SK-N-SH (cell line): Measurements from ENCODE around the gene TCF3. TPM values are rescaled to one million over a fixed set of nuclear protein-coding genes. Genes with fewer than 3 reads are reported as not detected.

Experiments
- CTCF ChIA-PET: fragments of 300-600, 350-600 bp; formaldehyde crosslinking; extraction: SDS; loops from one replicate; lab custom pipeline; 2021; lab: Yijun Ruan, JAX
- POLR2A ChIA-PET: fragments of 350-600 bp; sonication (Branson Sonifier 250); formaldehyde crosslinking; extraction: SDS; loops from one replicate; lab custom pipeline; 2020; ENCODE audit warnings: antibody characterized with exemption, inconsistent platforms; lab: Yijun Ruan, JAX
- DNase-seq: peaks from one replicate; pipeline ENCODE4 v3.0.0; 2012
- H2AFZ ChIP-seq: fragments of 200-600 bp; sonication (generic); 2 replicates; pipeline ENCODE4 v1.8.1; 2016; ENCODE audit warnings: antibody characterized with exemption, mild to moderate bottlenecking, low read depth
- H3F3A ChIP-seq: fragments of 200-600 bp; sonication (generic); replicated peaks from 2 replicates; pipeline ENCODE3; 2016; ENCODE audit warnings: antibody characterized with exemption, mild to moderate bottlenecking; ENCODE audit not compliant: insufficient read depth
- H3K27ac ChIP-seq, 2 experiments: fragments of 200-500 bp in 1 of 2; fragments of 200-600 bp in 1 of 2; sonication (Bioruptor generic) in 1 of 2; sonication (generic), shearing (Covaris generic) in 1 of 2; 2 replicates each; pipeline versions ENCODE4 v1.5.1 to v1.6.1; 2014 to 2016; ENCODE audit warnings: low read depth in 2 of 2, inconsistent platforms in 1 of 2, low read length in 1 of 2, mild to moderate bottlenecking in 1 of 2, mixed read lengths in 1 of 2
- H3K27me3 ChIP-seq: fragments of 200-600 bp; sonication (generic), shearing (Covaris generic); 2 replicates; pipeline ENCODE4 v1.6.1; 2016; ENCODE audit warnings: mixed run types; ENCODE audit not compliant: insufficient read depth
- H3K36me3 ChIP-seq, 2 experiments: fragments of 200-500 bp in 1 of 2; fragments of 200-600 bp in 1 of 2; sonication (Bioruptor generic) in 1 of 2; sonication (generic) in 1 of 2; replicated peaks in 1 of 2; 2 replicates each; pipeline versions ENCODE3 to v1.5.1; 2014 to 2016; ENCODE audit warnings: low read length in 1 of 2, mild to moderate bottlenecking in 1 of 2; ENCODE audit not compliant: insufficient read depth in 2 of 2, control insufficient read depth in 1 of 2
- H3K4me1 ChIP-seq, 2 experiments: fragments of 200-500 bp in 1 of 2; fragments of 200-600 bp in 1 of 2; sonication (Bioruptor generic) in 1 of 2; sonication (generic), shearing (Covaris generic) in 1 of 2; 2 replicates each; pipeline versions ENCODE4 v1.5.1 to v1.6.1; 2014 to 2016; ENCODE audit warnings: low read depth in 1 of 2, low read length in 1 of 2, mixed run types in 1 of 2; ENCODE audit not compliant: insufficient read depth in 2 of 2, control insufficient read depth in 1 of 2
- H3K4me2 ChIP-seq: fragments of 200-600 bp; sonication (generic), shearing (Covaris generic); 2 replicates; pipeline ENCODE4 v1.6.1; 2017; ENCODE audit warnings: mixed run types
- H3K4me3 ChIP-seq, 2 experiments: fragments of 200-500 bp in 1 of 2; fragments of 200-600 bp in 1 of 2; sonication (Bioruptor generic) in 1 of 2; sonication (generic), shearing (Covaris generic) in 1 of 2; 2 replicates each; pipeline versions ENCODE4 v1.5.1 to v1.8.1; 2014 to 2016; ENCODE audit warnings: low read depth in 2 of 2, inconsistent platforms in 1 of 2, low read length in 1 of 2, mild to moderate bottlenecking in 1 of 2, mixed read lengths in 1 of 2, moderate library complexity in 1 of 2
- H3K79me2 ChIP-seq: fragments of 200-600 bp; sonication (generic); 2 replicates; pipeline ENCODE4 v1.8.1; 2017; ENCODE audit warnings: mild to moderate bottlenecking; ENCODE audit not compliant: insufficient read depth
- H3K9ac ChIP-seq: fragments of 200-600 bp; sonication (generic); 2 replicates; pipeline ENCODE4 v1.6.1; 2017; ENCODE audit warnings: mixed run types
- H3K9me2 ChIP-seq: fragments of 200-600 bp; sonication (generic); 2 replicates; pipeline ENCODE4 v1.6.1; 2017; ENCODE audit warnings: mixed run types
- H3K9me3 ChIP-seq: fragments of 200-600 bp; sonication (generic); 2 replicates; pipeline ENCODE4 v1.6.1; 2017; ENCODE audit warnings: mixed run types, mild to moderate bottlenecking, moderate library complexity
- H4K20me1 ChIP-seq: fragments of 200-600 bp; sonication (generic); 2 replicates; pipeline ENCODE4 v1.6.1; 2017; ENCODE audit warnings: mild to moderate bottlenecking, mixed run types; ENCODE audit not compliant: insufficient read depth
- ELF1 ChIP-seq: IDR thresholded peaks from 2 replicates; pipeline ENCODE4 v1.4.0; 2012
- FOSL2 ChIP-seq: IDR thresholded peaks from 2 replicates; pipeline ENCODE4 v1.4.0; 2012; ENCODE audit warnings: low read depth, mild to moderate bottlenecking, moderate library complexity, borderline replicate concordance
- FOXM1 ChIP-seq: IDR thresholded peaks from 2 replicates; pipeline ENCODE4 v1.4.0; 2012; ENCODE audit warnings: low read depth, mild to moderate bottlenecking
- GABPA ChIP-seq: IDR thresholded peaks from 2 replicates; pipeline ENCODE4 v1.4.0; 2012; ENCODE audit warnings: low read depth, mild to moderate bottlenecking
- MAX ChIP-seq: IDR thresholded peaks from 2 replicates; pipeline ENCODE4 v1.4.0; 2012; ENCODE audit warnings: low read depth
- PBX3 ChIP-seq: IDR thresholded peaks from 2 replicates; pipeline ENCODE4; 2012
- RAD21 ChIP-seq: IDR thresholded peaks from 2 replicates; pipeline ENCODE4 v1.6.1; 2012; ENCODE audit warnings: mild to moderate bottlenecking, low read length
- RCOR1 ChIP-seq: fragments of 150-350 bp; IDR thresholded peaks from 2 replicates; pipeline ENCODE4 v1.6.1; 2017; ENCODE audit warnings: antibody characterized with exemption, low read length
- RFX5 ChIP-seq: IDR thresholded peaks from 2 replicates; pipeline ENCODE4 v1.6.1; 2012; ENCODE audit warnings: mild to moderate bottlenecking, improper control_type of control experiment, low read length
- SIN3A ChIP-seq: IDR thresholded peaks from 2 replicates; pipeline ENCODE4 v1.6.1; 2012; ENCODE audit warnings: low read depth, mild to moderate bottlenecking, low read length, moderate library complexity, borderline replicate concordance
- USF1 ChIP-seq: IDR thresholded peaks from 2 replicates; pipeline ENCODE4 v1.4.0; 2012; ENCODE audit warnings: low read depth, borderline replicate concordance
- USF2 ChIP-seq: fragments of 150-350 bp; IDR thresholded peaks from 2 replicates; pipeline ENCODE4 v1.6.1; 2017; ENCODE audit warnings: antibody characterized with exemption, low read length, low read depth, borderline replicate concordance
- YY1 ChIP-seq: IDR thresholded peaks from 2 replicates; pipeline ENCODE4 v1.4.0; 2012; ENCODE audit warnings: low read depth, mild to moderate bottlenecking
- ZBTB33 ChIP-seq: IDR thresholded peaks from 2 replicates; pipeline ENCODE4 v1.4.0; 2012; ENCODE audit warnings: low read depth, borderline replicate concordance
- WGBS: methylation state at CpG from one replicate; pipeline ENCODE4 v1.1.6; 2017; ENCODE audit warnings: low lambda C conversion rate; 5-methylcytosine and 5-hydroxymethylcytosine counted together
- polyA plus RNA-seq, 3 experiments: library from polyadenylated mRNA; depleted of rRNA; stranded (reverse); fragments of >200 nt; gene quantifications; 2 replicates each; pipeline ENCODE4 v1.2.3, GENCODE V29; 2012

TCF3 gene
- polyA plus RNA-seq, 1 of the 3 experiments (the other 2 are of a cell fraction) = 104 TPM

GRCh38 chr19:1668048-1668485, 15.7 kb upstream of the TCF3 start:
- DNase-seq = no peak
- Histone ChIP-seq H3K9ac (no peak overlapping the region), H3K27ac (no peak overlapping the region), H3F3A (peaks cover 12% of the 10 kb centered on the region), H3K4me2 (no peak overlapping the region), H2AFZ (no peak overlapping the region), H3K4me1 (peaks cover 0 to 5% of the 10 kb centered on the region in 2 experiments; a peak in 2 of 4 replicates), H3K4me3 (no peak overlapping the region; a peak in 1 of 4 replicates), H3K27me3 (peaks cover 36% of the 10 kb centered on the region), H3K36me3 (no peaks in the 10 kb centered on the region), H3K79me2 (no peaks in the 10 kb centered on the region), H3K9me3 (no peaks in the 10 kb centered on the region), H4K20me1 (no peaks in the 10 kb centered on the region), H3K9me2 (no peaks in the 10 kb centered on the region)
- POLR2A ChIA-PET = no interaction called here
- TF ChIP-seq SIN3A (no peak), ELF1 (no peak), FOXM1 (no peak), FOSL2 (no peak), PBX3 (no peak), RCOR1 (no peak), GABPA (no peak), USF2 (no peak), YY1 (no peak), RAD21 (no peak), ZBTB33 (no peak), MAX (no peak), USF1 (no peak), RFX5 (no peak)
- CTCF ChIA-PET = interaction anchor here (1.7 kb wide), 1 partner anchor 122 kb away, joined by 4 read pairs; no protein-coding TSS in a partner anchor
- WGBS = 36% methylated on average over 2 of the region's 2 CpGs
